B cell (primary cell): ENCODE results near the gene PRPF40A. TPM values are rescaled to one million over a fixed set of nuclear protein-coding genes. Genes with fewer than 3 reads are reported as not detected.

Experiments
- ATAC-seq: fragments of 200-7000 bp; cut with Tn5 transposase; one replicate; pipeline ENCODE4 v1.10.0; 2021; ENCODE audit warnings: low read depth, mild to moderate bottlenecking, moderate number of reproducible peaks, moderate library complexity
- CTCF ChIA-PET: fragments of 350-600 bp; sonication (Branson Sonifier 250); formaldehyde crosslinking; loops from one replicate; lab custom pipeline; 2021; ENCODE audit warnings: antibody characterized with exemption, inconsistent platforms; lab: Charles Lee
- POLR2A ChIA-PET: fragments of 350-600 bp; sonication (Branson Sonifier 250); formaldehyde crosslinking; loops from one replicate; lab custom pipeline; 2021; ENCODE audit warnings: antibody characterized with exemption; lab: Charles Lee
- DNase-seq: peaks from one replicate; pipeline ENCODE4 v3.0.0; 2013
- H2AFZ ChIP-seq: 2 replicates; pipeline ENCODE4 v1.6.1; 2012; ENCODE audit warnings: mild to moderate bottlenecking, low read depth, low read length; ENCODE audit not compliant: insufficient read depth, poor library complexity, severe bottlenecking
- H3K27ac ChIP-seq, 2 donors: 1 replicate in 1 of 2; 2 replicates in 1 of 2; pipeline ENCODE4 v1.5.1; 2012 to 2013; ENCODE audit warnings: low read length in 2 of 2, mild to moderate bottlenecking in 2 of 2, moderate library complexity in 1 of 2
- H3K27me3 ChIP-seq, 4 experiments: fragments of 200-600 bp in 1 of 4; sonication (generic) in 1 of 4; replicated peaks in 1 of 4; 1 replicate in 2 of 4; 2 replicates in 2 of 4; pipeline versions ENCODE4 v1.6.1 to v1.7.0; 2013 to 2016; ENCODE audit warnings: low read length in 3 of 4, mild to moderate bottlenecking in 2 of 4, mixed read lengths in 1 of 4, moderate library complexity in 1 of 4; ENCODE audit not compliant: insufficient read depth in 4 of 4, control insufficient read depth in 3 of 4; ENCODE audit errors: control extremely low read depth in 1 of 4
- H3K36me3 ChIP-seq, 2 experiments: replicated peaks in 1 of 2; 1 replicate in 1 of 2; 2 replicates in 1 of 2; pipeline versions ENCODE4 v1.6.1 to v1.7.1; 2013; ENCODE audit warnings: low read length in 1 of 2; ENCODE audit not compliant: insufficient read depth in 2 of 2, control insufficient read depth in 1 of 2; ENCODE audit errors: control extremely low read depth in 1 of 2, extremely low read depth in 1 of 2
- H3K4me1 ChIP-seq, 2 donors: fragments of 200-600 bp in 1 of 2; sonication (generic) in 1 of 2; 1 replicate in 1 of 2; 2 replicates in 1 of 2; pipeline versions ENCODE4 v1.5.1 to v1.6.1; 2013 to 2017; ENCODE audit warnings: low read length in 2 of 2; ENCODE audit not compliant: control insufficient read depth in 2 of 2, insufficient read depth in 2 of 2
- H3K4me2 ChIP-seq: replicated peaks from 2 replicates; pipeline ENCODE3; 2012; ENCODE audit warnings: mild to moderate bottlenecking, low read depth, low read length; ENCODE audit not compliant: poor library complexity, severe bottlenecking
- H3K4me3 ChIP-seq, 5 experiments: fragments of 200-600 bp in 1 of 5; sonication (generic) in 1 of 5; 1 replicate in 3 of 5; 2 replicates in 2 of 5; pipeline versions ENCODE4 v1.5.1 to v1.7.0; 2011 to 2016; ENCODE audit warnings: low read length in 4 of 5, mild to moderate bottlenecking in 4 of 5, low read depth in 2 of 5, control low read depth in 1 of 5, moderate library complexity in 1 of 5; ENCODE audit not compliant: insufficient read depth in 1 of 5; ENCODE audit errors: control extremely low read depth in 1 of 5, extremely low read depth in 1 of 5
- H3K79me2 ChIP-seq: fragments of 200-600 bp; sonication (generic); one replicate; pipeline ENCODE4 v1.6.0; 2016; ENCODE audit warnings: low read length; ENCODE audit not compliant: control insufficient read depth, insufficient read depth
- H3K9ac ChIP-seq: fragments of 200-600 bp; sonication (generic); 2 replicates; pipeline ENCODE4 v1.6.1; 2017; ENCODE audit warnings: mild to moderate bottlenecking, low read length, moderate library complexity
- H3K9me3 ChIP-seq, 3 donors: one replicate each; pipeline versions ENCODE4 v1.6.1 to v1.7.1; 2013; ENCODE audit warnings: low read length in 2 of 3; ENCODE audit not compliant: control insufficient read depth in 2 of 3, insufficient read depth in 1 of 3; ENCODE audit errors: control extremely low read depth in 1 of 3
- H4K20me1 ChIP-seq: 2 replicates; pipeline ENCODE4 v1.6.0; 2012; ENCODE audit warnings: mild to moderate bottlenecking, low read length; ENCODE audit not compliant: insufficient read depth, control insufficient read depth, poor library complexity, severe bottlenecking
- H3K27ac Mint-ChIP-seq: one replicate; pipeline ENCODE4 v1.8.0; 2021; ENCODE audit warnings: mixed read lengths
- H3K27me3 Mint-ChIP-seq: one replicate; pipeline ENCODE4 v1.8.0; 2021; ENCODE audit warnings: mixed read lengths
- H3K4me1 Mint-ChIP-seq: one replicate; pipeline ENCODE4 v1.8.0; 2021; ENCODE audit warnings: mixed read lengths
- H3K4me3 Mint-ChIP-seq: one replicate; pipeline ENCODE4 v1.8.0; 2021; ENCODE audit warnings: mixed read lengths
- H3K9me3 Mint-ChIP-seq: one replicate; pipeline ENCODE4 v1.8.0; 2022; ENCODE audit warnings: mixed read lengths; ENCODE audit not compliant: insufficient read depth
- CTCF ChIP-seq: fragments of 200-600 bp; IDR thresholded peaks from one replicate; pipeline ENCODE4 v1.8.0; 2022; ENCODE audit warnings: antibody characterized with exemption, mild to moderate bottlenecking
- EZH2 ChIP-seq: IDR thresholded peaks from 2 replicates; pipeline ENCODE4 v1.6.1; 2012; ENCODE audit warnings: borderline replicate concordance, low read depth, mild to moderate bottlenecking, moderate library complexity, low read length; ENCODE audit not compliant: insufficient read depth, poor library complexity, severe bottlenecking
- WGBS: methylation state at CpG from one replicate; pipeline ENCODE4 v1.1.5; 2013; ENCODE audit warnings: missing lambda C conversion rate; ENCODE audit not compliant: insufficient coverage; 5-methylcytosine and 5-hydroxymethylcytosine counted together
- intact Hi-C: fragments of 100-400 bp; cut with micrococcal nuclease; formaldehyde crosslinking; loops from one replicate; pipeline ENCODE4 v1.10.0; 2022
- polyA plus RNA-seq: library from polyadenylated mRNA; depleted of rRNA; stranded (reverse); fragments of >200 nt; gene quantifications from 2 replicates; pipeline ENCODE4 v1.2.3, GENCODE V29; 2012
- total RNA-seq, 2 donors: library from RNA; stranded (reverse); fragments of 120-200 nt in 1 of 2; gene quantifications; 1 replicate in 1 of 2; 2 replicates in 1 of 2; pipeline versions ENCODE4 v1.2.3 to v1.2.4, GENCODE V29; 2013 to 2022

PRPF40A gene
- total and polyA plus RNA-seq, 2 donors (not counting 1 experiment from before 2014, with no cell fraction given): 40.4 to 115 TPM

DNA sequence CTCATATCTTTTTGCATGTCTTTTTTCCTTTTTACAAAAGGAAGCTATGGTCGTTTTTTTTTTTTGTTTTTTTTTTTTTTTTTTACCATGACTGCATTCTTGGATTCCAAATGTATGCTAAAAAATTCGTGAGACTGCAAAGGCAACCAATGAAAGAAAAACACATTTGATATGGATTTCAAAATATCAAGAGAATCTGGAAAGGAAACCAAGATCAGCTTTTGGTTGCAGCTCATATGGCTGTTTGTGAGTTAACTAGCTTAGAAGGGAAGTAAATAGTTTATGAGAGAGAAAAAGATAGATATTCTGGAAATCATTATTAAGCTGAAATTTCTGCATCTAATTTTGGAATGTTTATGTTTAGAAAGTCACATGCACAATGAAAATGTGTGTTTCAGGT is 110.3 kb downstream of the PRPF40A start:
- H3K27ac Mint-ChIP-seq: no peak overlapping the region

GRCh38 chr2:152606081-152606480 is 111.2 kb downstream of the PRPF40A start:
- H3K9ac ChIP-seq: no peak overlapping the region
- H3K4me3 ChIP-seq: no peak overlapping the region
- Mint-ChIP-seq H3K27ac (no peak overlapping the region), H3K27me3 (no peaks in the 10 kb centered on the region), H3K9me3 (no peaks in the 10 kb centered on the region), H3K4me1 (no peaks in the 10 kb centered on the region), H3K4me3 (no peak overlapping the region)
- no peak for ATAC-seq
- H3K9me3 ChIP-seq: no peaks in the 10 kb centered on the region
- no peak overlapping the region for H3K4me2 ChIP-seq
- ChIA-PET POLR2A (no interaction called here), CTCF (interaction anchor here (0.9 kb wide), 1 partner anchor 30 kb away, joined by 3 read pairs; no protein-coding TSS in a partner anchor)
- H3K27me3 ChIP-seq: no peaks in the 10 kb centered on the region
- no peaks in the 10 kb centered on the region for H3K4me1 ChIP-seq
- no peak overlapping the region for H2AFZ ChIP-seq
- no CpG with 5 or more reads among the region's 1 CpG for WGBS
- no peak overlapping the region for H3K27ac ChIP-seq
- H3K79me2 ChIP-seq: no peaks in the 10 kb centered on the region
- TF ChIP-seq EZH2 (no peak), CTCF (no peak)
- intact Hi-C loops: no loop called here
- no peaks in the 10 kb centered on the region for H3K36me3 ChIP-seq
- no peaks in the 10 kb centered on the region for H4K20me1 ChIP-seq
- no peak for DNase-seq

More for the DNA sequence above, 110.3 kb downstream of the PRPF40A start:
- Histone ChIP-seq H3K4me3 (no peak overlapping the region), H3K9ac (no peak overlapping the region), H3K27me3 (no peaks in the 10 kb centered on the region), H3K4me2 (no peak overlapping the region), H3K79me2 (no peaks in the 10 kb centered on the region), H4K20me1 (no peaks in the 10 kb centered on the region), H2AFZ (no peak overlapping the region), H3K27ac (no peak overlapping the region), H3K9me3 (no peaks in the 10 kb centered on the region), H3K4me1 (peaks cover 6 to 7% of the 10 kb centered on the region in 2 donors), H3K36me3 (no peaks in the 10 kb centered on the region)
- intact Hi-C loops: no loop called here
- Mint-ChIP-seq H3K27me3 (no peaks in the 10 kb centered on the region), H3K4me3 (no peak overlapping the region), H3K9me3 (no peaks in the 10 kb centered on the region), H3K4me1 (peaks cover 7% of the 10 kb centered on the region)
- ATAC-seq: no peak
- POLR2A ChIA-PET: no interaction called here
- DNase-seq: no peak
- CTCF ChIA-PET: no interaction called here
- WGBS: no CpG with 5 or more reads among the region's 2 CpGs
- no peak for TF ChIP-seq CTCF
- TF ChIP-seq EZH2: no peak
